ENCODE results near the gene ARHGAP22.
"Not testable (repeated sequence)": the region's sequence is repeated elsewhere in the genome, so short reads cannot be mapped to it uniquely, and the experiment has no call there.

Gene ARHGAP22

DNA sequence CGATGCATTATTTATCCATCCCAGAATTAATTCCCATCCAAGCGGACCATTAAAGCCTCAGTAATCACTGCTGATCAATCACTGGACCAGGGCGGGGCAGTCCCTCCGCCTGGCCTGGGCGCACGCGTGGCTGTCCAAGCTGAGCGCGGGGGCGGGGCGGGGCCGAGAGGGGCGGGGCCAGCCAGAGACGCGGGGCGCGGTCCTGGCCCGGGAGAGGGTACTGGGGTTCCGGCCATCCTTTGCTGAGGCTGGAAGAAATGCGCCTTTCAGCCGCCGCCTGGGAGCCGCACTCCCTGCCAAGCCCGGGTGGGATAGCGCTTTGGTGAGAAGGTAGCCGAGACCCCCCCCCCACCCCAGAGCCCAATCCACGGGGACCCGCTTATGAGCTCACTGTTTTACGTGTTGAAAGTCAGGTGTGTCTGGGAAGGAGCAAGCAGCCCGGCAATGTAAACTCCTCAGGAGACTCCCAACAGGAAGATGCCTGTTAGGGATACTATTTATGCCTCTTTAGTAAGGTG lies at the start of gene ARHGAP22:
ARHGAP22 (minus strand) TSS at position 83 of the 518 bp plus-strand sequence. CDS start 277 bp downstream, outside the sequence.
- no peak for DNase-seq

DNA sequence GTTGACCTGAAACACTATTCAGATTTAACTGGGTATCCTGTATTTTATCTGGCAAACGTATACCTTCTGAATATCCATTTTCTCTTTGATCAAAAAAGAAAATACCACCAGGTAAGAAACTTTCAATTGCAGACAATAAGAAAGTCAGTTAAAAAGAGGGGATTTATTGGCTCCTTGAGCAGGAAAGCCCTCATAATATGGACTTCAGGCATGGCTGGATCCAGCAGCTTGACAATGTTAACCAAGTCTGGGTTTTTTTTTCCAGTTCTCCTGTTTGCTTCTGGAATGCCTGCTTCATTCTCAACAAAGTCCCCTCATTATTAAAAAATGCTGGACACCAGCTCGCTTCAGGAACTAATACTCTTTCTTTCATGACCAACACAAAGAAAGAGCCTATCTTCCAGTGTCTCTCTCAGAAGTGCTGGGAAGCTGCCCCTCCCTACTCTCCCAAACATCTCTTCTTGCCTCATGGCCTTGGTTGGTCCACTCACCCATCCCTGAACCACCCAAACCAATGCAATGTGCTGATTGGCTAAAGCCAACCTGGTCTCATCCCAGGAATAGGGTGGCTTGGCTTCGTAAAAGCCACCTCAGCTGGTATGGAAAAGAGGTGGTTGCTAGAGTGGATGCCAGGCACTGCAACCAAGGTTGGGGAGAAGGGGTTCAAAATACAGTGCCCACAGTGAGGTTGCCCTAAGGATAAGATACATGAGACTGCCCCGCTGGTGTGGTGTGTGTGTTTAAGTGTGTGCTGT lies 49.2 kb upstream of the ARHGAP22 start:
- no peak for DNase-seq

- DNase-seq, result no peak
These were observed 48.5 kb upstream of the ARHGAP22 start for GRCh38 chr10:48653347-48653746.

DNA sequence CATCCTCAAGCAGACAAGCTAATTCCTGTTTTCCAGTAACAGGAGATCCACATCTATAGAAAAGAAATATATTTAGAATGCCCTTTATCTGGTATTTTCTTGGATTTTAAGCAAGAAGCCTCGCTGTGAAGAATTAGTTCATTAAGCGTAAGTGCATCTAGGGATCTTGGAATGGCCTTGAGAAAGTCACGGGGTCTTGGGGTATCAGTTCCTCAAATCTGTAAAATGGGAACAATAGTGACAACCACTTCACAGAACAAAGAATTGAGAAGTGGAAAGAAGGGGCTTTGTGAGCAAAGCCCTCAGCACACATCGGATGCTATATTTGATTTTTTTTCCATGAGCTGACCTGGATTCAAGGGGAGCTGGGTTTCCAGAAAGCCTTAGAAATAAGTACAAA lies 47.5 kb upstream of the ARHGAP22 start:
- no peak for DNase-seq

- no peak for DNase-seq
These were observed 47.0 kb upstream of the ARHGAP22 start for GRCh38 chr10:48651839-48652238.

DNA sequence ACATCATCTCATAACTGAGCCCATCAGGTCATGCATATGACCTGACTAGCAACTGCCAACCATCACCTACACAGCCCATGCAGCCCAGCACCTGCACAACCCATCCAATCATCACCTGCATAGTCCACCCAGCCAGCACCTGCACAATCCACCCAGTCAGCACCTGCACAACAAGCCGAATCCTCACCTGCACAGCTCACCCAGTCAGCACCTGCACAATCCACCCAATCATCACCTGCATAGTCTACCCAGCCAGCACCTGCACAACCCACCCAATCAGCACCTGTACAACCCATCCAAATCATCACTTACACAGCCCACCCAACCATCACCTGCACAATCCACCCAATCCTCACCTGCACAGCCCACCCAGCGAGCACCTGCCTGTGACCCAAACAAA lies 46.4 kb upstream of the ARHGAP22 start:
- no peak for DNase-seq

DNA sequence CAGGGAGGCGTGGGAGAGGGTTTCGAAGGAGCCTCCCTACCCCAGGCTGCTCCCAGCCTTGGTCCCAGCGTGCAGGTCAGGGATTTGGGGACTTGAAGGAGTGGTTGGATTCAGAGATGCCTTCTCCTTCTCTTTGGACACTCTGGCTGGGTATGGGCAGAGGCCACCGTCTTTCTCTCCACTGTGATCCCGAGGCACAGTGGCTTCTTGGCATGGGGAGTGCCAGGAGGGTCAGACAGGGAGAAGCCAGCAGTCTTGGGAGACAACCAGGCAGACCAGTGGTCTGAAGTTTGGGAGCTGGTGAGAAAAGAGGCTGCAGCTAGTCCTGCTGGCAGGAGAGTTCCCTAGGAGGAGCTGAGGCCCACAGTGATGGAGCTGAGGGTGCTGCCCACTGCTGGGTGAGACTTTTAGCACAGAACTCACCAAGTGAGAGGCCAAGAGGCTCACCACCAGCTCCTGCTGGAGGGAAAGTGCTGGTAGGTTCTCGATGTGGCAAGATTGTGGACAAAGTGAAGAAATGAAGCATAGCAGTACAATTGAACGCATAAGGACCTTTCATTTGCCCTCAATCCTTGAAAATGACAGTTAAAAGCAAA lies 44.6 kb upstream of the ARHGAP22 start:
- DNase-seq, result no peak

DNA sequence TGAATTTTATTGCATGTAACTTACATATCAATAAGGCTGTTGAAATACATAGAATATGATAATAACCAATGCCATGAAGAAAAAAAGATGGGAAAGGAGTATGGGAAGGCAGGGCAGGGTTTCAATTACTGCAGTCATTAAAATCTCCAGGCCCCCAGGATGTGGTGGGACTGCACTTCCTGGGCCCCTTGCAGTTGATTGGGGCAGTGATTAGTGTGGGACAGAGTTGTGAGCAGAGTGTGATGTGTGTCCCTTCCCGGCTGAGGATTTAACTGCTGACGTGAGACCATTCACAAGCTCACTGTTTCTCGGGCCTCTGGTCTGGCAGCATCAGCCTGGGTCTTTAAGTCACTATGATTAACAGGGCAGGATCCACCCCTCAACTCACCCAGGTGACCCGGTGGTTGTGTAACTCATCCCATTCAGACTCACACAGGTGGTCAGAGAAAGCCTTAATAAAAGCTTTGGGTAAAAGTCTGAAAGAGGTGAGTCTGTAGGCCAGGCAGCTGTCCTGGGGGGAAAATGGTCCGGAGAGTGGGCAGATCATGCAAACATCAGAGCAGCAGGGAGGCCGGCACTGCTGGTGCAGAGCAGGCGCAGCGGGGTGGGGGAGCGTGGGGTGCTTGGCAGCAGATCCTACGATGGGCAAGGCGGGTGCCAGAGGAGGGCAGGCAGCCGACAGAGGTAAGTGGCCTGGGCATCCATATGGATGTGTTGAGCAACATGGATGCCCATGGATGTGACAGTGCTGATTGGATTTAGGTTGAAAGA lies 43.5 kb upstream of the ARHGAP22 start:
- DNase-seq, result no peak

DNA sequence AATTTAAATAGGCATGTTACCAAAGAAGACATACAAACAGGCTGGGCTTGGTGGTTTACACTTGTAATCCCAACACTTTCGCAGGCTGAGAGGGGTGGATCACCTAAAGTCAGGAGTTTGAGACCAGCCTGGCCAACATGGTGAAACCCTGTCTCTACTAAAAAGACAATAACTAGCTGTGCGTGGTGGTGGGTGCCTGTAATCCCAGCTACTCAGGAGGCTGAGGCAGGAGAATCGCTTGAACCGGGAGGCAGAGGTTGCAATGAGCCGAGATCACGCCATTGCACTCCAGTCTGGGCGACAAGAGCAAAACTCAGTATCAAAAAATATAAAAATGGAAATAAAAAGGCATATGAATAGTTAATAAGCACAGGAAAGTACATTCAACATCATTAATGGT lies 42.2 kb upstream of the ARHGAP22 start:
- not testable (repeated sequence) for DNase-seq

GRCh38 chr10:48645600-48645999 lies 40.7 kb upstream of the ARHGAP22 start:
- DNase-seq, result no peak

GRCh38 chr10:48641099-48641690 lies 36.3 kb upstream of the ARHGAP22 start:
- DNase-seq, result not testable (repeated sequence)

GRCh38 chr10:48640326-48640725 lies 35.5 kb upstream of the ARHGAP22 start:
- no peak for DNase-seq

DNA sequence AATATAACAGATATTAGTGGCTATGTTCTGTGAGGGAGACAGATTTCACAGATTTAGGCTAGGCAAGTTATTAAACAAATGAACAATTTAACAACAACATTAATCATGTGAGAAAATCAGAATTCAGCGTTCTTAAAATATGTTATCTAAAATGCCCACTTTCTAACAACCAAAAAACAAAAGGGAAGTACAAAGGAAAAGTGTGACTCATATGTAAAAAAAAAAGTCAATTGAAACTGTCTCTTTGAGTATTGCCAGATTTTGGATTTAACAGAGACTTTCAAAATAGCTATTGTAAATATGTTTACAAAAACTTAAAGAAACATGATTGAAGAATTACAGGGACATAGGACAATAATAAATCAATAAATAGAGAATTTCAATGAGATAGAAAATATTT lies 34.8 kb upstream of the ARHGAP22 start:
- DNase-seq, result no peak

DNA sequence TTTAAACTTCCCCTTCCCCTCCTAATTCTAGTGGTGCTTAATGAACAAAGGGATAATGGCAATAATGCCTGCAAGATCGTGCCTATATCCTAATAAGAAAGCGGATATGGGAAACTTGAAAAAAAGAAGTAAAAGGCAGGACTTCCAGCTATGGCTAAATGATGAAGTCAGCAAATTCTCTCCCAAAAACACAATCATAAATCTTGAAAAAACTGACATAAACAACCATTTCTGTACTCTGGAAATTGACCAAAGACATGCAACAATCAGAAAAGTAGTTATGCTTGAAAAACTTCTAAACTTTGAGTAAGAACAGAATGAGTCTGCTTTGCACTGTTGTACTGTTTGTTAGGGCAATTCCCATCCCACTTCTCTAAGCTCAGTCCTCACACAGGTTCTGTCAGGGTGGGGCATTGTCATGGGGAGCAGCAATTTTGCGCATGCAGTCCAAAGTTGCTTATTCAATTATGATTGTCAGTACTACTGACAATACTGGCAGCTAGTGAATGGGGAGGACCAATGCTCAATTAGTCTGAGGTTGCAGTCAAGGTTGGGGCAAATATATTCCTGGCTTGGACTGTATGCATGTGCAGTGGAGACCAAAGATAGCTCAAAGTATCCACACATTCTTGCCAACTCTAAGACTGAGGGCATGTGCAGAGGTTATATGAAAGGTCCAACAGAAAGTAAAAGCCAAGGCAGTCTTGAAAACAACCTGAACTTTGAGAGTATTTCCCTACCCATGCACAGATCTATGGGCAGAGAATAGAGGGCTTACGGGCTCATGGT lies 34.1 kb upstream of the ARHGAP22 start:
- DNase-seq, result no peak

- no peak for DNase-seq
These were observed 33.3 kb upstream of the ARHGAP22 start for GRCh38 chr10:48638158-48638557.

DNA sequence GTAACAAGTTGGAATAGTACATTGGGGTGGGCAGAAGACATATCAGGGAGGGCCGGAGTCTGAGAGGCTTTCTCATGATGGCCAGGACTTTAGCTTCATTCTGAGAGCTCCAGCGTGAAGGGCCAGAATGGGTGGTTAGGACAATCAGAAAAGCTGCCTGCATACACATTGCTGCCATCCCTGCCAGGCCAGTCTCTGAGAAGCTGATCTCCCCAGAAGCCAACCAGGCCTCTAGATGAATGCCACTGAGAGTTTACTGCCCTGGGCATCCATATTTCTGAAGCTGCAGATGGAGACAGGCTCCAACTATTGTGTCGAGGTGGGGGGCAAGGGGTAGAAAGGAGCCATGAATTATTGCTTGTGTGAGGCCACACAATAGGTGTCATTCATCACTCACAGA lies 32.0 kb upstream of the ARHGAP22 start:
- DNase-seq, result no peak

- DNase-seq, result no peak
These were observed 31.4 kb upstream of the ARHGAP22 start for GRCh38 chr10:48636231-48636630.

GRCh38 chr10:48634984-48635557 lies 30.2 kb upstream of the ARHGAP22 start:
- no peak for DNase-seq

DNA sequence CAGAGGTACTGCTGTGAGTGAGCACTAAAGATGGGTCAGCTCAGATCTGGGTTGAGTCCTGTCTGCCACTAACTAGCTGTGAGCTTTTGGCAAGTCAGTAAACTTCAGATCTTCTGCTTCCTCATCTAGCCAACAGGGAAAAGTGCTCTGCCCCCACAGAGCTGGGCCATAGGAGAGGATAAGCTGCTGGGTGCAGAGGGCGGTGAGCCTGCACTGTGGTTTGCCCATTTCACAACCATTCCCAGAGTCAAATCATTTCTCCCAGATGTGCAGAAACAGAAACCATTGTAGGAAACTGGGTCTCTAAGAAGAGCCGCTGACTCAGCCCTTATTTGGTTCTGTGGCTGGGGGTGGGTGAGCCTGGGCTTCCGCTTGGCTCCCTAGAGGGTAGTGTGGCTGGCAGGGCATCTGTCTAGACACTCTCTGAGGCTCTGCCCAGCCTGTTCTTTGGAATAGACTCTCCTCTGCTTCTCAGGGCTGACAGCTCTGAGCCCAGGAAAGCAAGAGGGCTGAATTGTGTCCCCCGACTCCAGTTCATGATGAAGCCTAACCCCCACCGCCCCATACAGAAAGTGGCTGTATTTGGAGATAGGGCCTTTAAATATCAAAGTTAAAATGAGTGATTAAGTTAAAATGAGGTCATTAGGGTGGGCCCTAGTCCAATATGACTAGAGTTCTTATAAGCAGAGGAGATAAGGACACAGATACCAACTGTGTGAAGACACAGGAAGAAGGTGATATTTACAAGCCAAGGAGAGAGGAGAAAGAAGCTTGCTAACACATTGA lies 29.5 kb upstream of the ARHGAP22 start:
- peak; percentile 77 for DNase-seq

DNA sequence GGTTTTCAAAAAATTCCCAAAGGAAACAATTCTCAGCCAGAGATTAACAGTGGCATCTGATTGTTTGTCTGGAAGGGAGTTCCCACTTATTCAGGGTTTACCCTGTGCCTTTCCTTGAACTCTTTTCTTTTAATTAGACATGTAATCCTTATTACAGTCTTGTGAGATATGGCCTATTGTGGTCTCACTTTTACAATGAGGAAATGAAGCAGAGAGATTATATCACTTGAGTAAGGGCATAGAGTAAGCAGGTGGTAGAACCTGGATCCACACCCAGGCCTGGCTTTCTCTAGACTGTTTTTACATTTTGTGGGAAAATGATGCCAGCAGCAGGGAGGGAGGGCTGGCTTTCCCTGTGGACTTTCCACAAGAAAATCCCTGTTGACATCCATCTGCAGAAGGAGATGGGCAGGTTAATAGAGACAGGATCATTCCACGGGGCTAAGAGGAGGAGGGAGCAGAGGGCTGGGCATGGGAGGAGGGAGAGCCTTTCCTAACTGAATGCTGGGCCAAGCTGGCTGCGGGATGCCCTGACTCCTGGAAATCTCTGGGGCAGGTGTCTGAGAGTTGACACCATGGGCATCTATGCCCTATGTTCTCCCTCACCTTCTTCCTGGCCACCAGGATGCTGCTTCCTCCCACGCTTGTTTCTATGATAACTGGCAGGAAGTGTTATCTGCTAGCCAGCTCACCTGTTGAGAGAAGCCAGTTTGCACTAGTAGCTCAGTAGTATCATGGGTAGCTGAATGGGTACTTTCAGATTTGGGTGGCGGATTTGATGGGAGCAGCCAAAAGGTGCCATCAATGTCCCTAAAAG lies 28.7 kb upstream of the ARHGAP22 start:
- DNase-seq, result peak; percentile 27
